Neural progenitor cell (in vitro differentiated cells): ENCODE data around the gene GTF3C1. TPM values are rescaled to one million over a fixed set of nuclear protein-coding genes. Genes with fewer than 3 reads are reported as not detected.

Experiments
- DNase-seq: peaks from one replicate; pipeline ENCODE4 v3.0.0-alpha.2; 2016; ENCODE audit warnings: low spot score
- H2AFZ ChIP-seq: fragments of 200-600 bp; sonication (generic); replicated peaks from 2 replicates; pipeline ENCODE4 v1.6.1; 2016; ENCODE audit warnings: antibody characterized with exemption
- H3F3A ChIP-seq: fragments of 200-600 bp; sonication (generic); 2 replicates; pipeline ENCODE4 v1.6.1; 2016; ENCODE audit warnings: antibody characterized with exemption, low read depth
- H3K27ac ChIP-seq: fragments of 200-600 bp; sonication (generic); 2 replicates; pipeline ENCODE4 v1.5.1; 2016; ENCODE audit warnings: mild to moderate bottlenecking
- H3K27me3 ChIP-seq: fragments of 200-600 bp; sonication (generic); 2 replicates; pipeline ENCODE4 v1.6.1; 2016; ENCODE audit warnings: mild to moderate bottlenecking, moderate library complexity
- H3K36me3 ChIP-seq: fragments of 200-600 bp; sonication (generic); 2 replicates; pipeline ENCODE4 v1.5.1; 2016
- H3K4me1 ChIP-seq: fragments of 200-600 bp; sonication (generic); 2 replicates; pipeline ENCODE4 v1.6.1; 2016; ENCODE audit warnings: mixed run types
- H3K4me2 ChIP-seq: fragments of 200-600 bp; sonication (generic); 2 replicates; pipeline ENCODE4 v1.6.1; 2016
- H3K4me3 ChIP-seq: fragments of 200-600 bp; sonication (generic); 2 replicates; pipeline ENCODE4 v1.5.1; 2016
- H3K79me2 ChIP-seq: fragments of 200-600 bp; sonication (generic); 2 replicates; pipeline ENCODE4 v1.6.1; 2016; ENCODE audit warnings: low read depth
- H3K9ac ChIP-seq: fragments of 200-600 bp; sonication (generic); 2 replicates; pipeline ENCODE4 v1.6.1; 2016
- H3K9me3 ChIP-seq: fragments of 200-600 bp; sonication (generic); 2 replicates; pipeline ENCODE4 v1.5.1; 2016; ENCODE audit warnings: low read depth
- H4K20me1 ChIP-seq: fragments of 200-600 bp; sonication (generic); 2 replicates; pipeline ENCODE4 v1.6.1; 2016; ENCODE audit warnings: low read depth
- H3K27ac Mint-ChIP-seq: 3 replicates; pipeline ENCODE4 v1.8.0; 2021; ENCODE audit warnings: mixed read lengths
- H3K27me3 Mint-ChIP-seq: 2 replicates; pipeline ENCODE4 v1.8.0; 2022; ENCODE audit warnings: low read depth, mild to moderate bottlenecking, inconsistent platforms, moderate library complexity, mixed read lengths; ENCODE audit not compliant: insufficient read depth
- H3K36me3 Mint-ChIP-seq: 3 replicates; pipeline ENCODE4 v1.8.0; 2021; ENCODE audit warnings: mixed read lengths
- H3K4me1 Mint-ChIP-seq: 3 replicates; pipeline ENCODE4 v1.8.0; 2021; ENCODE audit warnings: mixed read lengths
- H3K4me3 Mint-ChIP-seq: 3 replicates; pipeline ENCODE4 v1.8.0; 2021; ENCODE audit warnings: mild to moderate bottlenecking, moderate library complexity, mixed read lengths
- H3K9me3 Mint-ChIP-seq: 3 replicates; pipeline ENCODE4 v1.8.0; 2020; ENCODE audit warnings: mixed read lengths
- EZH2 ChIP-seq: fragments of 200-600 bp; sonication (generic); IDR thresholded peaks from 2 replicates; pipeline ENCODE4 v1.6.1; 2017; ENCODE audit warnings: antibody characterized with exemption, mild to moderate bottlenecking, moderate library complexity
- EZH2phosphoT487 ChIP-seq: fragments of 200-600 bp; sonication (generic); IDR thresholded peaks from 2 replicates; pipeline ENCODE4 v1.6.1; 2017; ENCODE audit warnings: antibody characterized with exemption
- total RNA-seq: library from RNA; depleted of rRNA; stranded (reverse); fragments of >200 nt; gene quantifications from 2 replicates; pipeline ENCODE4 v1.2.3, GENCODE V29; 2015; ENCODE audit warnings: low replicate concordance
- TF ChIP-seq, protein P1 (sequence below): fragments of 200-600 bp; sonication (generic); IDR thresholded peaks from 2 replicates; pipeline ENCODE4 v1.5.1; 2017; ENCODE audit warnings: antibody characterized with exemption, mild to moderate bottlenecking

The GTF3C1 gene
- total RNA-seq, 1 donor from 2014 or later, result 60.9 TPM

DNA sequence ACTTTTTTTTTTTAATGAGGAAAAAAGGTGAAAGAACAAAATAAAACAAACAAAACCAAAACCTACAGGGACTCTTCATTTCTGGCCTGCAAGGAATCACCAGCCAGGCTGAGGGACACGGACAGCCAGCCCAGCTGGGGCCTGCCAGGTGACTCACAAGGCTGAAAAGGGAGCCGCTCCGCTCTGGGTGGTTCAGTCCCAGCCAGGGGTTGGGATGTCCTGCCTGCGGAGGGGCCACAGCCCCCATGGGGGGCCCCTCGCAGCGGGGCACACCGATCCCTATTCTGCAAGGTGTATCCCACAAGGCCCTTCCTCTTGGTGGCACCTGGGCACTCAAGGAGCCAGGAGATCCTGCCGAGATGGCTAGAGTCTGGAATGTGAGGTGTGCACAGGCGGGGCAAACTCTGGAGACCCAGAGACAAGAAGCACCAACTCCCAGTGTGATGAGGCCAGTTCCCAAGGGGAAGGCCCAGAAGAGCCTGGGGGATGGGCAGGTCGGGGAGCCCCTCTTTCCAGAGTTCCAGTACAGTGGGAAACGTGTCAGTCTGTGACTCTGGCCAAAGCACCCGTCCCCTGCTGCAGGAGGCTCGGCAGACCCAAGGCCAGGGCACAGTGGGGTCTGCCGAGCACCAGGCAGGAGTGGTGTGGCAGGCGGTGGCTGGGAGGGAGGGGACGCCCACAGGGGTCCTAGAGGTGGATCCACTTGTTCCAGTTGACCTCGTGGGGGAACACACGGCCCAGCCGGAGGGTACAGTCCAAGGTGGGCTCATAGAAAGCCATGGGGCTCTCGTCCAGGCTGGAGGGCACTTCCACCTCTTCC is 88.8 kb downstream of the GTF3C1 start:
- H3K9me3 ChIP-seq, result no peaks in the 10 kb centered on the region
- H3K4me1 ChIP-seq, result no peaks in the 10 kb centered on the region
- H3K27ac Mint-ChIP-seq, result no peak overlapping the region
- no peaks in the 10 kb centered on the region for H4K20me1 ChIP-seq
- H3K4me2 ChIP-seq, result no peak overlapping the region
- peaks cover 4% of the 10 kb centered on the region for H3K4me1 Mint-ChIP-seq
- H3K27me3 ChIP-seq, result no peaks in the 10 kb centered on the region
- TF ChIP-seq EZH2phosphoT487, result no peak
- TF ChIP-seq, protein P1, sequence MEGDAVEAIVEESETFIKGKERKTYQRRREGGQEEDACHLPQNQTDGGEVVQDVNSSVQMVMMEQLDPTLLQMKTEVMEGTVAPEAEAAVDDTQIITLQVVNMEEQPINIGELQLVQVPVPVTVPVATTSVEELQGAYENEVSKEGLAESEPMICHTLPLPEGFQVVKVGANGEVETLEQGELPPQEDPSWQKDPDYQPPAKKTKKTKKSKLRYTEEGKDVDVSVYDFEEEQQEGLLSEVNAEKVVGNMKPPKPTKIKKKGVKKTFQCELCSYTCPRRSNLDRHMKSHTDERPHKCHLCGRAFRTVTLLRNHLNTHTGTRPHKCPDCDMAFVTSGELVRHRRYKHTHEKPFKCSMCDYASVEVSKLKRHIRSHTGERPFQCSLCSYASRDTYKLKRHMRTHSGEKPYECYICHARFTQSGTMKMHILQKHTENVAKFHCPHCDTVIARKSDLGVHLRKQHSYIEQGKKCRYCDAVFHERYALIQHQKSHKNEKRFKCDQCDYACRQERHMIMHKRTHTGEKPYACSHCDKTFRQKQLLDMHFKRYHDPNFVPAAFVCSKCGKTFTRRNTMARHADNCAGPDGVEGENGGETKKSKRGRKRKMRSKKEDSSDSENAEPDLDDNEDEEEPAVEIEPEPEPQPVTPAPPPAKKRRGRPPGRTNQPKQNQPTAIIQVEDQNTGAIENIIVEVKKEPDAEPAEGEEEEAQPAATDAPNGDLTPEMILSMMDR, result no peak
- no peak for TF ChIP-seq EZH2
- H3F3A ChIP-seq, result no peaks in the 10 kb centered on the region
- H3K4me3 ChIP-seq, result no peak overlapping the region
- no peaks in the 10 kb centered on the region for H3K79me2 ChIP-seq
- H2AFZ ChIP-seq, result no peak overlapping the region
- no peaks in the 10 kb centered on the region for H3K36me3 ChIP-seq
- H3K27ac ChIP-seq, result no peak overlapping the region
- DNase-seq, result no peak
- H3K27me3 Mint-ChIP-seq, result peaks cover 8% of the 10 kb centered on the region
- H3K4me3 Mint-ChIP-seq, result no peak overlapping the region
- no peaks in the 10 kb centered on the region for H3K9me3 Mint-ChIP-seq
- H3K36me3 Mint-ChIP-seq, result peaks cover 16% of the 10 kb centered on the region
- H3K9ac ChIP-seq, result no peak overlapping the region

- Mint-ChIP-seq H3K36me3 (peaks cover 14% of the 10 kb centered on the region), H3K4me1 (peaks cover 4% of the 10 kb centered on the region), H3K27ac (no peak overlapping the region), H3K27me3 (peaks cover 8% of the 10 kb centered on the region), H3K9me3 (no peaks in the 10 kb centered on the region), H3K4me3 (no peak overlapping the region)
- H3K79me2 ChIP-seq, result no peaks in the 10 kb centered on the region
- no peaks in the 10 kb centered on the region for H3K9me3 ChIP-seq
- H3K27ac ChIP-seq, result no peak overlapping the region
- no peaks in the 10 kb centered on the region for H3K27me3 ChIP-seq
- no peak for DNase-seq
- no peak overlapping the region for H2AFZ ChIP-seq
- H3K4me2 ChIP-seq, result no peak overlapping the region
- no peaks in the 10 kb centered on the region for H3K36me3 ChIP-seq
- no peaks in the 10 kb centered on the region for H4K20me1 ChIP-seq
- H3K9ac ChIP-seq, result no peak overlapping the region
- H3K4me3 ChIP-seq, result no peak overlapping the region
- TF ChIP-seq EZH2phosphoT487 (no peak), EZH2 (no peak)
- TF ChIP-seq, protein P1, result no peak
- no peaks in the 10 kb centered on the region for H3K4me1 ChIP-seq
- H3F3A ChIP-seq, result no peaks in the 10 kb centered on the region
Observed at GRCh38 chr16:27460213-27460612, 89.5 kb downstream of the GTF3C1 start.

- no peak for DNase-seq
- Mint-ChIP-seq H3K4me1 (peaks cover 4% of the 10 kb centered on the region), H3K27me3 (peaks cover 8% of the 10 kb centered on the region), H3K4me3 (peak overlapping the region; percentile 1), H3K9me3 (no peaks in the 10 kb centered on the region), H3K36me3 (peaks cover 10% of the 10 kb centered on the region), H3K27ac (no peak overlapping the region)
- no peaks in the 10 kb centered on the region for H3K9me3 ChIP-seq
- H3K27ac ChIP-seq, result no peak overlapping the region
- no peak overlapping the region for H3K4me2 ChIP-seq
- H3F3A ChIP-seq, result no peaks in the 10 kb centered on the region
- H3K4me1 ChIP-seq, result no peaks in the 10 kb centered on the region
- TF ChIP-seq EZH2, result no peak
- TF ChIP-seq, protein P1, result no peak
- TF ChIP-seq EZH2phosphoT487, result no peak
- no peaks in the 10 kb centered on the region for H3K79me2 ChIP-seq
- no peaks in the 10 kb centered on the region for H4K20me1 ChIP-seq
- H3K27me3 ChIP-seq, result no peaks in the 10 kb centered on the region
- no peak overlapping the region for H3K9ac ChIP-seq
- no peak overlapping the region for H3K4me3 ChIP-seq
- no peaks in the 10 kb centered on the region for H3K36me3 ChIP-seq
- H2AFZ ChIP-seq, result no peak overlapping the region
Observed at GRCh38 chr16:27458987-27459688, 90.6 kb downstream of the GTF3C1 start.
